VCaP (cell line): ENCODE data around the gene HRCT1.

Source experiments
- H3K27ac ChIP-seq: fragments of 450-650 bp; 2 replicates; pipeline ENCODE4 v1.5.1; 2017
- TF ChIP-seq, protein P1 (sequence below): fragments of 450-650 bp; conservative IDR thresholded peaks from 2 replicates; pipeline ENCODE4 v1.5.1; 2017; ENCODE audit warnings: mild to moderate bottlenecking, moderate library complexity

HRCT1 gene

GRCh38 chr9:35923927-35924763 is 18.1 kb downstream of the HRCT1 start:
- peak overlapping the region; percentile 48 for H3K27ac ChIP-seq
- TF ChIP-seq, protein P1, sequence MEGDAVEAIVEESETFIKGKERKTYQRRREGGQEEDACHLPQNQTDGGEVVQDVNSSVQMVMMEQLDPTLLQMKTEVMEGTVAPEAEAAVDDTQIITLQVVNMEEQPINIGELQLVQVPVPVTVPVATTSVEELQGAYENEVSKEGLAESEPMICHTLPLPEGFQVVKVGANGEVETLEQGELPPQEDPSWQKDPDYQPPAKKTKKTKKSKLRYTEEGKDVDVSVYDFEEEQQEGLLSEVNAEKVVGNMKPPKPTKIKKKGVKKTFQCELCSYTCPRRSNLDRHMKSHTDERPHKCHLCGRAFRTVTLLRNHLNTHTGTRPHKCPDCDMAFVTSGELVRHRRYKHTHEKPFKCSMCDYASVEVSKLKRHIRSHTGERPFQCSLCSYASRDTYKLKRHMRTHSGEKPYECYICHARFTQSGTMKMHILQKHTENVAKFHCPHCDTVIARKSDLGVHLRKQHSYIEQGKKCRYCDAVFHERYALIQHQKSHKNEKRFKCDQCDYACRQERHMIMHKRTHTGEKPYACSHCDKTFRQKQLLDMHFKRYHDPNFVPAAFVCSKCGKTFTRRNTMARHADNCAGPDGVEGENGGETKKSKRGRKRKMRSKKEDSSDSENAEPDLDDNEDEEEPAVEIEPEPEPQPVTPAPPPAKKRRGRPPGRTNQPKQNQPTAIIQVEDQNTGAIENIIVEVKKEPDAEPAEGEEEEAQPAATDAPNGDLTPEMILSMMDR = no peak

GRCh38 chr9:35928591-35929452 is 22.8 kb downstream of the HRCT1 start:
- TF ChIP-seq, protein P1 = no peak
- no peak overlapping the region for H3K27ac ChIP-seq

DNA sequence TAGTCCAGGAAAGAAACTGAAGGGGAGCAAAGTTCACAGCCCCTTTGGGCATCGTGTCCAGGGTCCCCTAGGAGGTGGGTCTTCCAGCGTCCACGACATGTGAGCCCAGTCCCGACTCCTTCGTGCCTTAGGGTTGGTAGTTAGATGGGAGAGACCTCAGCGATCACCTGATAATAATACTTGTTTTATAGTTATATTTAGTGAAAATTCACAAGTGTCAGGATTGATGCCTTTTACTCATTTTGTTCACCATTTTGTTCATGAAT is 23.4 kb downstream of the HRCT1 start:
- no peak overlapping the region for H3K27ac ChIP-seq
- TF ChIP-seq, protein P1 = no peak

DNA sequence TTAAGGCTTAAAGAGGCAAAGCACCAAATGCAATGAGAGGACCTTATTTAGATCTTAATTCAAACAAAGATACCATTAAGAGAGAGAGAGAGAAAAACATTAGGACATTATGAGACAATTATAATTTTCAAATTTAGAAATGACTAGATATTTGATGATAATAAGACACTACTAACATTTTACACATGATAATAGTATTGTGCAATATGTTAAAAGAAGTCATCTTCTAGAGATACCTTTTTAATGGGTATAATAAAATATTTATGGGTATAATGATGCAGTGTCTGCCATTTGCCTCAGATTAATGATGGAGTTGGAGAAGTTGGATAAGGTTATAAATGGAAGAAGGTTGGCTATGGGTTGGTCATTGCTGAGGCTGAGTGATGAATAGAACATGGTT is 24.5 kb downstream of the HRCT1 start:
- TF ChIP-seq, protein P1 = no peak

GRCh38 chr9:35930989-35931388 is 25.0 kb downstream of the HRCT1 start:
- no peak overlapping the region for H3K27ac ChIP-seq
- TF ChIP-seq, protein P1 = no peak

More for the DNA sequence above, 24.5 kb downstream of the HRCT1 start:
- H3K27ac ChIP-seq = no peak overlapping the region

DNA sequence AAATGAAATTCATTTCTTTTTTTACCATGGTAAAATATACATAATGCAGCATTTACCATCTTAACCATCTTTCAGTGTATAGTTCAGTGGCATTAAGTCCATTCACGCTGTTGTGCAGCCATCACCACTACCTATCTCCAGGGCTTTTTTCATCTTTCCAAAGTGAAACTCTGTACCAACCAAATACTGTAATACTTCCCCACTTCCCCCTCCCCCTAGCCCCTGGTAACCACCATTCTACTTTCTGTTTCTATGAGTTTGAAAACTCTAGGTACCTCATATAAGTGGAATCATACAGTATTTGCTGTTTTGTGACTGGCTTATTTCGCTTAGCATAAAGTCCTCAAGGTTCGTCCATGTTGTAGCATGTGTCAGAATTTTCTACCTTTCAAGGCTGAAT is 26.7 kb downstream of the HRCT1 start:
- peak overlapping the region; percentile 27; the same call in 1 of the 2 replicates for H3K27ac ChIP-seq
- TF ChIP-seq, protein P1 = no peak

GRCh38 chr9:35933550-35934067 is 27.6 kb downstream of the HRCT1 start:
- TF ChIP-seq, protein P1 = no peak
- peak overlapping the region; percentile 27 for H3K27ac ChIP-seq

DNA sequence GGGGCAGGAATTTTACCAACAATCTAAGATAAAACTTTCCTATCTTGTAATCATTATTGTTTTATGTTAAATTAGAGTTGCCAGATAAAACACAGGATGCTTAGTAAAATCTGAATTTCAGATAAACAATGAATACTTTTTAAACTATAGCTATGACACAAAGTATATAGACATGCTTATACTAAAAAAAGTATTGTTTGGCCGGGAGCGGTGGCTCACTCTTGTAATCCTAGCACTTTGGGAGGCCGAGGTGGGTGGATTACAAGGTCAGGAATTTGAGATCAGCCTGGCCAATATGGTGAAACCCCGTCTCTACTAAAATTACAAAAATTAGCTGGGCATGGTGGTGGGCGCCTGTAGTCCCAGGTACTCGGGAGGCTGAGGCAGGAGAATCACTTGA is 28.1 kb downstream of the HRCT1 start:
- peak overlapping the region; percentile 27; the same call in 1 of the 2 replicates for H3K27ac ChIP-seq
